GM12875 (cell line): ENCODE measurements around the gene FAM83E.

Source experiments
- H3K4me3 ChIP-seq: one replicate; pipeline ENCODE4 v1.5.1; 2011; ENCODE audit warnings: low read depth, low read length, control low read depth
- CTCF ChIP-seq: IDR thresholded peaks from 2 replicates; pipeline ENCODE4 v1.5.1; 2011; ENCODE audit warnings: low read depth, mild to moderate bottlenecking, control low read depth, inconsistent platforms, low read length, moderate library complexity, borderline replicate concordance; ENCODE audit not compliant: insufficient read depth

FAM83E gene

GRCh38 chr19:48606463-48607358, 8.2 kb downstream of the FAM83E start, which contains the start of gene SPACA4:
TSS of gene SPACA4 (plus strand) at chr19:48606742. CDS start at chr19:48606979, 237 bp downstream.
- TF ChIP-seq CTCF: no peak
- H3K4me3 ChIP-seq: no peak within 1 kb of the TSS

- H3K4me3 ChIP-seq: no peak overlapping the region
- no peak for TF ChIP-seq CTCF
Measured at GRCh38 chr19:48603850-48604249, 11.0 kb downstream of the FAM83E start.

- TF ChIP-seq CTCF: no peak
- H3K4me3 ChIP-seq: no peak overlapping the region
Measured at GRCh38 chr19:48603449-48603848, 11.4 kb downstream of the FAM83E start.

GRCh38 chr19:48603001-48603400, 11.9 kb downstream of the FAM83E start:
- H3K4me3 ChIP-seq: no peak overlapping the region
- TF ChIP-seq CTCF: no peak

- no peak overlapping the region for H3K4me3 ChIP-seq
- no peak for TF ChIP-seq CTCF
Measured at GRCh38 chr19:48600679-48601417, 14.0 kb downstream of the FAM83E start.

GRCh38 chr19:48598996-48599700, 15.7 kb downstream of the FAM83E start:
- TF ChIP-seq CTCF: no peak
- H3K4me3 ChIP-seq: no peak overlapping the region
